GM18507 (cell line): Measurements from ENCODE around the gene LIME1.
"Not testable (repeated sequence)": the region's sequence is repeated elsewhere in the genome, so short reads cannot be mapped to it uniquely, and the experiment has no call there.

Source experiments
- DNase-seq: peaks from one replicate; pipeline ENCODE4 v3.0.0; 2011; ENCODE audit warnings: low read depth; ENCODE audit not compliant: insufficient read length; ENCODE audit errors: extremely low spot score
- FAIRE-seq: peaks from 2 replicates; lab custom pipeline; 2011; peaks lifted over from hg19 to GRCh38; lab: Jason Lieb, UNC

LIME1 gene

DNA sequence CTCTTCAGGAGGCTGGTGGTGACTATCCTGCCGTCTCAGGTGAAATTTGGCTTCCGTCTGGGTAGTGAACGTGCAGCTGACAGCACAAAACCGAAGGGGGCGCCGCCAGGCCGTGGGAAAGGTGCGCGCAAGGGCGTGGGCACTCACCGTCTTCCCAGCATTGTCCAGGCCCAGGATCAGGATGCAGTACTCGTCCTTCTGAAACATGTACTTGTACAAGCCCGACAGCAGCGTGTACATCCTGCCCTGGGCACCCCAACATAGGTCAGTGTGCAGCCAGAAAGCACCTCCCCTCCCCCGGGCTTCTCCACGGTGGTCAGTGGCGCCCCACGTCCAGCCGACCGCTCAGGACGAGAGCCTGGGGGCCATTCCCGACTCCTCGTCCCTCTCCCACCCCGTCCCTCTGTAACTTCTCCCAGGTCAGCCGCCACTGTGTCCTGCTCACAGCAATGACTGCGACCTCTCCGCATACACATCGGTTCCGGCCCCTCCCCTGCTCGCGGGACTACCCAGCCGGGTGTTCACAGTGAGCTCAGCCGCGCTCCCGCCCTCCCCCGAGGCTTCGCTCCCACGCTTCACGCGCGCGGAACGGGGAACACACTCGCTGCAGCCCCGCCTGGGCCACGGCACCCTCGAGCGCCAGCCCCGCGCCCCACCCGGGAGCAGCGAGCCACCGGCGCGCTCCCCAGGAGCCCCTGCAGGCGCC, 29.5 kb upstream of the LIME1 start:
- FAIRE-seq (peak; percentile 72), DNase-seq (no peak)

DNA sequence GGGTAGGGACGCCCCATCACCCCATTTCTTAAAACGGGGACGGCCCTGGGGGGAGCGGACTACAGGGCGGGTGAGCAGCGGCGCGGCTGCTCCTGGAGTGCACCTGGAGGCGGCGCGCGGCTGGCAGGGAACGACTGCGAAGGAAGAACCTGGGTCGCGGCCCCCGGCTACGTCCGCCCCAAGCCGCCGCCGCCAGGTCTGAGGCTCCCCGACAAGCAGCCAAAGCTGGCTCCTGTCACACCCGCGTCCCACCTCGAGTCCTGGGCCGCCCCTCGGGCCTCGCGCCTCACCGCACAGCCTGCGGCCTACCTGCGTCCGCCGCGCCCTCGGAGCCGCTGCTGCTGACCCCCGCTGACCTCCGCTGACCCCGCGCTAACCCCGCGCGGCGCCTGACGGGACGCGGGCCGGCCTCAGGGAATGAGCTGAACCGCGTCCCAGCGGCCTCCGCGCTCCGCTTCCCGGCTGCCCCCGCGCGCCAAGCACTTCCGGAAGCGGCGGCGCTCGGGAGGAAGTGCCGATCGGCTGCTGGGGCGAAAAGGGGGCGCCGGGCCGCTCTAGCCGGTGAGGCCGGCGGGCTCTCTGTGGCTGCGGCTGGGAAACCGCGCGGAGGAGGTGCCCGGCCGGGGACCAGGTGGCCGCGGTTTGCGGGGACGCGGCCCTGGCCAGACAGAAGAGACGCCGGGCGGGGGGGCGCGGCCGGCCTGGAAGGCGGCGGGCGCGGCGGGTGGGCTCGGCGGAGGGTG, 28.7 kb upstream of the LIME1 start, which contains the start of the genes ARFRP1 and ZGPAT:
Gene ARFRP1, minus strand, starts transcription at position 419 of the 743 bp plus-strand sequence. CDS start 885 bp downstream, outside the sequence.
Gene ZGPAT, plus strand, starts transcription at position 482 of the 743 bp plus-strand sequence. CDS start 542 bp downstream, outside the sequence.
- peak; percentile 74 for FAIRE-seq
- peak; percentile 81 for DNase-seq

DNA sequence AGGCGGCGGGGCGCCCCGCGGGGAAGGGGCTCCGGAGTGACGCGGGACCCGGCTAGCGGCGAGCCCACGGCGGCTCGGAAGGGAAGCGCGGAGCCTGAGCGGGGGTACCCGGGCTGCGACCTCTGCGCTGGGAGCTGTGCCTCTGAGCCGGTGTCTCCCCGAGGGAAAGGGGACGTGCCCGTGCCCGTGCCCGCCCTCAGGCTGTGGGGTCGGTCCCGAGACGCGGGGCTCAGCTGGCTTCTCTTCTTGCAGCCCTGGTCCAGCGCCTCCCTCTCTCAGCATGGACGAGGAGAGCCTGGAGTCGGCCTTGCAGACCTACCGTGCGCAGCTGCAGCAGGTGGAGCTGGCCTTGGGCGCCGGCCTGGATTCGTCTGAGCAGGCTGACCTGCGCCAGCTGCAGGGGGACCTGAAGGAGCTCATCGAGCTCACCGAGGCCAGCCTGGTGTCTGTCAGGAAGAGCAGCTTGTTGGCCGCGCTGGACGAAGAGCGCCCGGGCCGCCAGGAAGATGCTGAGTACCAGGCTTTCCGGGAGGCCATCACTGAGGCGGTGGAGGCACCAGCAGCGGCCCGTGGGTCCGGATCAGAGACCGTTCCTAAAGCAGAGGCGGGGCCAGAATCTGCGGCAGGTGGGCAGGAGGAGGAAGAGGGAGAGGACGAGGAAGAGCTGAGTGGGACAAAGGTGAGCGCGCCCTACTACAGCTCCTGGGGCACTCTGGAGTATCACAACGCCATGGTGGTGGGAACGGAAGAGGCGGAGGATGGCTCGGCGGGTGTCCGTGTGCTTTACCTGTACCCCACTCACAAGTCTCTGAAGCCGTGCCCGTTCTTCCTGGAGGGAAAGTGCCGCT, 27.9 kb upstream of the LIME1 start:
- DNase-seq (no peak), FAIRE-seq (no peak)

DNA sequence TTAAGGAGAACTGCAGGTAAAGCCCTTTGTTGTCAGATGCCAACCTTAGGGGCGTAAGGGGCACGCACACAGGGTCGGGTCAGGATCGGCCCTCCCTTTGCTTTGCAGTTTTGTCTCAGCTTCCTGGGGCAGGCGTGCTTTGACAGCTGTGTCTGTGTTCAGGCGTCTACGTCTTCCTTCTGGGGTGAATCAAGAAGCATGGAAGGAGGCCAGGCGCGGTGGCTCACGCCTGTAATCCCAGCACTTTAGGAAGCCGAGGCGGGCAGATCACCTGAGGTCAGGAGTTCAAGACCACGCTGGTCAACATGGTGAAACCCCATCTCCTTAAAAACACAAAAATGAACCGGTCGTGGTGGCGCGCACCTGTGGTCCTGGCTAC, 27.3 kb upstream of the LIME1 start:
- FAIRE-seq (no peak), DNase-seq (no peak)

DNA sequence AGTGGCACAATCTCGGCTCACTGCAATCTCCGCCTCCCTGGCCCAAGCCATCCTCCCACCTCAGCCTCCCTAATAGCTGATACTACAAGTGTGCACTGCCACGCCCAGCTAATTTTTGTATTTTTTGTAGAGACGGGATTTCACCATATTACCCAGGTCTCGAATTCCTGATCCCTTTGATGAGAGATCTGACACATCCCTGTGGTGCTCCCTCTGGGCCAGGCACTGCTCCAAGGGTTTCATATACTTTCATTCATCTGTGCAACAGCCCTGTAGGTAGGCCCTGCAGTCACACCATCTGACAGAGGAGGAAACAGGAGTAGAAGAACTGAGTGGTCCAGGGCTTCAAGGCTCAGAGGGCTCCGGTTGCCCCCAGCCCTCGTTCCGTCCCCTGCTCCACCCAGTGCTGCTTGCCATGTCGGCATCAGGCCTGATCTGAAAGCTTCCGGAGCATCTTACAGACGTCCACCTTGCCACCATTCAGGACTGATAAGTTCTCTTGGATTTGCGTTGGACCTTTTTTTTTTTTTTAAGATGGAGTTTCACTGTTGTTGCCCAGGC, 25.3 kb upstream of the LIME1 start:
- no peak for FAIRE-seq
- DNase-seq: no peak

DNA sequence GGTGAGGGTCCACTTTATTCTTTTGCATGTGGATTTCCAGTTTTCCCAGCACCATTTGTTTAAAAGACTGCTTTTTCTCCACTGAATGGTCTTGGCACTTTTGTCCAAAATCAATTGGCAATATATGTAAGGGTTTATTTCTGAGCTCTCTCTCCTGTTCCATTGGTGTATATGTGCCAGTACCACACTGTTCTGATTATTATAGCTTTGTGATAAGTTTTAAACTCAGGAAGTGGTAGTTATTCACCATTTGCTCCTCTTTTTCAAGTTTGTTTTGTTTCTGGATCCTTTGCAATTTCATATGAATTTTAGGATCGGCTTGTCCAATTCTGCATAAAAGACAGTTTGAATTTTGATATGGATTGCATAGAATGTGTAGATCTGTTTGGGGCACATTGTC, 24.3 kb upstream of the LIME1 start:
- DNase-seq (no peak), FAIRE-seq (no peak)

DNA sequence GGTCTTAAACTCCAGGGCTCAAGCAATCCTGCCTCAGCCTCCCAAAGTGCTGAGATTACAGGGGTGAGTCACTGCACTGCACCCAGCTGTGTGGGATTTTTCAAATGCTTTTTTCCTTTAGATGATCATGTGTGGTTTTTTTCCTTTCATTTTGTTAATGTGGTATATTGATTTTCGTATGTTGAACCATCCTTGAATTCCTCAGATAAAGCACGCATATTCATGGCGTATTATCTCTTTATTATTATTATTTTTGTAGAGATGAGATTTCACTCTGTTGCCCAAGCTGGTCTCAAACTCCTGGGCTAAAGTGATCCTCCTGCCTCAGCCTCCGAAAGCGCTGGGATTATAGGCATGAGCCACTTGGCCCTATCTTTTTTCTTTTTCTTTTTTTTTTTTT, 21.6 kb upstream of the LIME1 start:
- FAIRE-seq: no peak
- no peak for DNase-seq

DNA sequence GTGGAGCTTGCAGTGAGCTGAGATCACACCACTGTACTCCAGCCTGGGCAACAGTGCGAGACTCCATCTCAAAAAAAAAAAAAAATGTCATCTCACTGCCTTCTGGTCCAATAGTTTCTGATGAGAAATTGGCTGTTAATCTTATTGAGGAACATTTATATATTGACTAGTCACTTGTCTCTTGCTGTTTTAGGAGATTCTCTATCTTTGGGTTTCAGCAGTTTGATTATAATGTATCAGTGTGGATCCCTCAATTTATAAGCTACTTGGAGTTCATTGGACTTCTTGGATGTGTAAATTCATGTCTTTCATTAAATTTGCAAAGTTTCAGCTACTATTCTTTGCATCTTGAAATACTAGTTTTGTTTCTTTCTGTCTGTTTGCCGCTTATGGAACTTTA, 17.5 kb upstream of the LIME1 start:
- DNase-seq (no peak), FAIRE-seq (no peak)

DNA sequence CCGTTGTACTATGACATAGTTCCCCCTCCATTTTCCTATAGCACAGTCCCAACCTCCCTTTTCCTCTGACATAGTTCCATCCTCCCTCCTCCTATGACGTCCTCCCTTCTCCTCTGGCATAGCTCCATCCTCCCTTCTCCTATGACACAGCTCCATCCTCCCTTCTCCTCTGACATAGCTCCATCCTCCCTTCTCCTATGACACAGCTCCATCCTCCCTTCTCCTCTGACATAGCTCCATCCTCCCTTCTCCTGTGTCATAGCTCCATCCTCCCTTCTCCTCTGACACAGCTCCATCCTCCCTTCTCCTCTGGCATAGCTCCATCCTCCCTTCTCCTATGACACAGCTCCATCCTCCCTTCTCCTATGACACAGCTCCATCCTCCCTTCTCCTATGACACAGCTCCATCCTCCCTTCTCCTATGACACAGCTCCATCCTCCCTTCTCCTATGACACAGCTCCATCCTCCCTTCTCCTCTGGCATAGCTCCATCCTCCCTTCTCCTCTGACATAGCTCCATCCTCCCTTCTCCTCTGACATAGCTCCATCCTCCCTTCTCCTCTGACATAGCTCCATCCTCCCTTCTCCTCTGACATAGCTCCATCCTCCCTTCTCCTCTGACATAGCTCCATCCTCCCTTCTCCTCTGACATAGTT, 13.4 kb upstream of the LIME1 start:
- FAIRE-seq, DNase-seq: not testable (repeated sequence)

DNA sequence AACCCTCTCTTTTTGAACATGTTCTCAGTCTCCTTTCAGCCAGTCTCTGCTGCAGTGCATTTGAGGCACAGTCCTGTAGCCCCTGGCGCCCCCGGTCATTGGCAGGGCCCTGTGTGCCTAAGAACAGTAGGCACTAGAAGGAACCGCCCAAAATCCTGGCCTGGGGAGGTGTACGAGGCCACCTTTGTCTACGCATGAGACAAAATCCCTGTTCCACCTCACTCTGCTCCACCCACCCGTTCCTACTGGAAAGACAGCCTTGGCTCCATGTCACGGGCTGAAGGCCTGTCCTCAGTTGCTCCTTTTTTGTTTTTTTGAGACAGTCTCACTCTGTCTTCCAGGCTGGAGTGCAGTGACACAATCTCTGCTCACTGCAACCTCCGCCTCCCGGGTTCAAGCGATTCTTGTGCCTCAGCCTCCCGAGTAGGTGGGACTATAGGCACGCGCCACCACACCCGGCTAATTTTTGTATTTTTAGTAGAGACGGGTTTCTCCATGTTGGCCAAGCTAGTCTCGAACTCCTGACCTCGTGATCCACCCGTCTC, 6.2 kb upstream of the LIME1 start:
- DNase-seq, FAIRE-seq: not testable (repeated sequence)

DNA sequence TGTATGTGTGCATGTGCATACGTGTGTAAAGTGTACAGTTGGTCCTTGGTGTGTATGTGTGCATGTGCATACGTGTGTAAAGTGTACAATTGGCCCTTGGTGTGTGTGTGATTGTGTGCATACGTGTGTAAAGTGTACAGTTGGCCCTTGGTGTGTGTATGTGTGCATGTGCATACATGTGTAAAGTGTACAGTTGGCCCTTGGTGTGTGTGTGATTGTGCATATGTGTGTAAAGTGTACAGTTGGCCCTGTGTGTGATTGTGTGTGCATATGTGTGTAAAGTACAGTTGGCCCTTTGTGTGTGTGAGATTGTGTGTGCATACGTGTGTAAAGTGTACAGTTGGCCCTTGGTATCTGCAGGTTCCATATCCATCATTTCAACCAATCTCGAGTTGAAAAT, 5.1 kb upstream of the LIME1 start:
- no peak for DNase-seq
- peak; percentile 52 for FAIRE-seq

DNA sequence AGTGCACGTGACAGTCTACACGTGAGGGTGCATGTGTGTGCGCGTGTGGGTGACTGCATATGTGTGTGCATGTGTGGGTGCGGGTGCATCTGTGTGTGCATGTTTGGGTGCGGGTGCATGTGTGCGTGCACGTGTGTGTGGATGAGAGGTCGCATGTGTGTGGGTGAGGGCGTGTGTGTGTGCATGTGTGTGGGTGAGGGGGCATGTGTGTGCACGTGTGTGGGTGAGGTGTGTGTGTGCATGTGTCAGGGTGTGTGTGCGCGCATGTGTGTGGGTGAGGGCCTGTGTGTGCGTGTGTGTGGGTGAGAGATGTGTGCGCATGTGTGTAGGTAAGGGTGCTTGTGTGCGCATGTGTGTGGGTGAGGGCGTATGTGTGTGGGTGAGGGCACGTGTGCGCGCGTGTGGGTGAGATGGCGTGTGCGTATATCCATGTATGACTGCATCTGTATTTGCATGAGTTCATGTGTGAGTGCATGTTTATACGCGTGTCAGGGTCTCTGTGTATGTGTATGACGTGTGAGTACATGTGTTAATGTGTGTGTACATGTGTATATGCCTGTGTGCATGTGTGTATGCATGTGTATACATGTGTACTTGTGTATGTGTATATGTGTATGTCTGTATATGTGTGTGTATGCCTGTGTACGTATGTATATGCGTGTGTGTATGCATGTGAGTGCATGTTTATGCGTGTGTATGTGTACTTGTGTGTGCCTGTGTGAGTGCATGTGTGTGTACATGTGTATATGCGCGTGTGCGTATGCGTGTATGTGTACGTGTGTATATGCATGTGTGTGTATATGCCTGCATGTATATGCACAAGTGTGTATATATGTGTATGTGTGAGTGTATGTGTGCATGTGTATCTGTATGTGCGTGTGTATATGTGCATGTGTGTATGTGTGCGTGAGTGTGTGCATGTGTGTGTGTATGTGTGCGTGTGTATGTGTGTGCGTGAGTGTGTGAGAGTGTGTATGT, 4.1 kb upstream of the LIME1 start:
- DNase-seq (no peak), FAIRE-seq (no peak)

DNA sequence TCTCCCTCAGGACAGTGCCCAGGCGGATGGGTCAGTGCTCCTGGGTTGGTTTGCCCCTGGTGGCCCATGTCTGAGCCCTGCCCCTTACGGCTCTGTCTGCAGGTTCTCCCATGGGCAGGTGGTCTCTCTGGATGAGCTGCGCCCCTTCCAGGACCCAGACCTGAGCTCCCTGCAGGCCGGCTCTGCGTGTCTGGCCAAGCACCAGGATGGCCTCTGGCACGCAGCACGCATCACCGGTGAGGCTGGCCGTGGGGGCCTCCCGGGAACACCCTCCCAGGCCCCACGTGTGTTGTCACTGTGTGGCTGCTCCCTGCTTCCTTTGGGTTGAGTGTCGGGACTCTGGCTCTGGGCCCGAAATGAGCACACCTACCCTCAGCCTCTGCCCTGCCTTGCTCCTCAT, 3.3 kb upstream of the LIME1 start:
- FAIRE-seq (no peak), DNase-seq (no peak)

DNA sequence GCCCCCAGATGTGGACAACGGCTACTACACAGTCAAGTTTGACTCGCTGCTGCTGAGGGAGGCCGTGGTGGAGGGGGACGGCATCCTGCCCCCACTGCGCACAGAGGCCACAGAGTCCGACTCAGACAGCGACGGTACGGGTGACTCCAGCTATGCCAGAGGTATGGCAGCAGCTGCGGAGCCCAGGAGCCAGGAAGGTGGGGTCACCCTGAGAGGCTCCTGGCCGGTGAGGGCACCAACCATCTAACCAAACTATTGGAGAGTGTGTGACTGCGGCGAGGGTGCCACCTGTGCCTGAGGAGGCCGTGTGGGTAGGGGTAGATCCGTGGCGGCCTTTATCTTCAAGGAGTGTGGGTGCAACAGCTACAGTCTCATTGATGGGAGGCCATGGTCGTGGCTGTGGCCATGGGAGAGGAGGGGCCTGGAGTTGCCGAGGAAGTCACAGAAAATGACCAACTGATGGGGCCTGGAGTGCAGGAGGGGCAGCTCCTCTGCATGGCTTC, 2.8 kb upstream of the LIME1 start:
- FAIRE-seq (no peak), DNase-seq (no peak)

DNA sequence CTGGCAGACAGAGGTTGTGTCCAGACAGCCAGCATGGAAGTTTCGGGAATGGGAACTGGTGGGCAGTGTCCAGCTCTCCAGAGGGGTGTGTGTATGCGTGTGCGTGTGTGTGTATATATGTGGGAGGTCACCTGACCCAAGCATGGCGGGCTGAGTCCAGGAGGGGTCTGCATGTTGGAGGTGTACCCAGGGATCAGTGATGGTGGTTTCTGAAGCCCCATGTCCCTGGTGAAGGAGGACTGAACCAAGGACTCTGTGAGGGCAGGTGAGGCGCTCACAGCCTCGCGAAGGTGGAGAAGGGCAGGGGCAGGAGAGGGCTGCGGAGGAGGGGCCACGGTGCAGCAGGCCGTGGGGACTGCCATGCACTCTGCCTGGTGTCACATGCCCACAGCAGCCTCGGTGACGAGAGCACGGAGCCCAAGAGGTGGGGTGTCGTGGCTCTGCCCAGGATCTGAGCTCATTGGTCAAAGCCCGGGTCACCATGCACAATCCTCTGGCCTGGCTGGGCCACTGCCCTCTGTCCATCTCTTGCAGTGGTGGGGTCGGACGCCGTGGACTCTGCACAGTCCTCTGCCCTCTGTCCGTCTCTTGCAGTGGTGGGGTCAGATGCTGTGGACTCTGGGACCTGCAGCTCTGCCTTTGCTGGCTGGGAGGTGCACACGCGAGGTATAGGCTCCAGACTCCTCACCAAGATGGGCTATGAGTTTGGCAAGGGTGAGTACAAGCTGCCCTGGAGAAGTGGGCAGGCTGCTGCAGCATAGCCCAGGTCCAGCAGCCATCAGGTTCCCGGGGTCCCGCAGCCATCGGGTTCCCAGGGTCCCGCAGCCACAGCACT, 2.1 kb upstream of the LIME1 start:
- FAIRE-seq (no peak), DNase-seq (no peak)

DNA sequence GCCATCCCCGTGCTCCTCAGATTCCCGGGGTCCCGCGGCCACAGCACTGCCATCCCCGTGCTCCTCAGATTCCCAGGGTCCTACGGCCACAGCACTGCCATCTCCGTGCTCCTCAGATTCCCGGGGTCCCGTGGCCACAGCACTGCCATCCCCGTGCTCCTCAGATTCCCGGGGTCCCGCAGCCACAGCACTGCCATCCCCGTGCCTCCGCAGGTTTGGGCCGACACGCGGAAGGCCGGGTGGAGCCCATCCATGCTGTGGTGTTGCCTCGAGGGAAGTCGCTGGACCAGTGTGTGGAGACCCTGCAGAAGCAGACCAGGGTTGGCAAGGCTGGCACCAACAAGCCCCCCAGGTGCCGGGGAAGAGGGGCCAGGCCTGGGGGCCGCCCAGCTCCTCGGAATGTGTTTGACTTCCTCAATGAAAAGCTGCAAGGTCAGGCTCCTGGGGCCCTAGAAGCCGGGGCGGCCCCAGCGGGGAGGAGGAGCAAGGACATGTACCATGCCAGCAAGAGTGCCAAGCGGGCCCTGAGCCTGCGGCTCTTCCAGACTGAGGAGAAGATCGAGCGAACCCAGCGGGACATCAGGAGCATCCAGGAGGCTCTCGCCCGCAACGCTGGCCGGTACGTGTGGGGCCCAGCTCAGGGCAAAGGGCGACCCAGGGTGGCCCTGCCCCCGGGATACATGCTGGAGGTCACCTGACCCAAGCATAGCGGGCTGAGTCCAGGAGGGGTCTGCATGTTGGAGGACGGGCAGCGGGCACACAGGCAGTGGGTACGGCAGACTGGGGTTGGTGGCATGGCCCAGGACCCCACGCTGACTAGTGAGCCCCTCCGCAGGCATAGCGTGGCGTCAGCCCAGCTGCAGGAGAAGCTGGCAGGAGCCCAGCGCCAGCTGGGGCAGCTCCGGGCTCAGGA, 1.3 kb upstream of the LIME1 start:
- DNase-seq (no peak), FAIRE-seq (no peak)
